CD4-positive, alpha-beta T cell treated with Interleukin-15 for 1 hour (primary cell): ENCODE measurements around the gene TNIK.

Source experiments
- DNase-seq: peaks from one replicate; pipeline ENCODE4 v3.0.0-alpha.2; 2020

TNIK gene

GRCh38 chr3:171116365-171116764 is 343.8 kb downstream of the TNIK start:
- DNase-seq, result no peak

- DNase-seq, result no peak
Measured at GRCh38 chr3:171115667-171116066, 344.5 kb downstream of the TNIK start.

DNA sequence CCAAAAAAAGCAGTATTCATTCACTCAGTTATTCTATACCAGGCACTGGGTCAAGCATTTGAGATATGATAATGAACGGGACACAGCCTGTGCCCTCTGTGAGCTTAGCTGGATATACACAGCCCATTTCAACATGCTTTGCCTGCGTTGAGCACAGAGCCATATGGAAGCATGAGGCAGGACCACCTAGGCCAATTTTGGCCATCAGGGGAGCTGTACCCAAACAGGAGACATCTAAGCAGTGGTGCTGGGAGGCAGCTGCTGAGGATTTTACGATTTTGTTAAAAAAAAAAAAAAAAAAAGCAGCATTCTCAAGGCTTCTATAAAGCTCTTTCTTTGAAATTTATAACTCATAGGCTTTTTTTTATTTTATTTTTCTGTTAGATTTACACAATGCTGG is 346.5 kb downstream of the TNIK start:
- no peak for DNase-seq

- DNase-seq, result no peak
Measured at GRCh38 chr3:171110715-171111114, 349.5 kb downstream of the TNIK start.

GRCh38 chr3:171108066-171108465 is 352.1 kb downstream of the TNIK start:
- DNase-seq, result no peak

- no peak for DNase-seq
Measured at GRCh38 chr3:171103185-171103584, 357.0 kb downstream of the TNIK start.

DNA sequence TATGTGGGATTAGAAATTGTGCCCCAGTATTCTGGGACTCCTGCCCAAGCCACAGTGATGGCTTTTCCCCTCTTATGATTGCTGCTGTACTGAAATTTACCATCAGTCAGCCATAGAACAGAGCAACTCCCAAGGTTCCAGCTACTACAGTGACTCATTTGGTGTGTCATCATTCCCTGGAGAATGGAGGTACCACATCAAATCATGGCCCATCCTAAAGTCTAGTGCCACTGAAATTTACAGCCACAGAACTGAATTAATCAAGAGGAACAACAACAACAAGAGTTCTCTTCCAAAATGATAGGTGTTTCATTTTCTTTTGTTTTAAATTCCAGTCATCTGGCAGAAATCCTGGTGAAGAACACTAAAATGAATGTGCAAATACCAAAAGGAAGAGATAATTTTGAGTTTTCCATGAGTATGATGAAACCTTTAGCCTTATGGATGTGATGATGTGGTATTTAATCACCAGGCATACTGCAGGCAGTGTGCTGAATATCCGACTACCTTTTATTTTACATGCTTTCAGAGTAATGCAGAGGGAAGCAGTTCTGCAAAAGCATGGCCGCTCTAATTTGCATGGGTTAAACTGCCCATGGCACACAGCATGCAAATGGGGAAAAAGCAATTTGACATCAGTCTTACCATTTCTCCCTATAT is 358.1 kb downstream of the TNIK start:
- DNase-seq, result no peak

GRCh38 chr3:171099911-171100310 is 360.3 kb downstream of the TNIK start:
- DNase-seq, result no peak

DNA sequence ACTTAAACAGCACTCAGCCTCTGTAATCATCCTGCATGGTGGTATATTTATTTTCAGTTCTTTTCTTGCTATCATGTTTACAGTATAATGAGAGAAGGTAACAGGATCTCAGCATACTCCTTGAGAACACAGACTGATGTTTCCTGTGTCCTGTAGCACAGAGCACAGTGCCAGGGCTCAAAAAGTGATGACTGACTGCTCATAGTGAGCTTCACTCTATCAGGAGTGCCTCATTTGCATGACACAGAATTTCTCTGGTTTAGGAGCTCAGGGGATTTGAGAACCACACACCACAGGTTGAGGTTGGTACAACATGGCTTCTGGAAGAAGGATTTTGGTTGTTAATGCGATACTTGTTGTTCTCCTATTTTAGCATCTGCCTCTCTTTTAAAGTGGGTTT is 365.1 kb downstream of the TNIK start:
- DNase-seq, result no peak

DNA sequence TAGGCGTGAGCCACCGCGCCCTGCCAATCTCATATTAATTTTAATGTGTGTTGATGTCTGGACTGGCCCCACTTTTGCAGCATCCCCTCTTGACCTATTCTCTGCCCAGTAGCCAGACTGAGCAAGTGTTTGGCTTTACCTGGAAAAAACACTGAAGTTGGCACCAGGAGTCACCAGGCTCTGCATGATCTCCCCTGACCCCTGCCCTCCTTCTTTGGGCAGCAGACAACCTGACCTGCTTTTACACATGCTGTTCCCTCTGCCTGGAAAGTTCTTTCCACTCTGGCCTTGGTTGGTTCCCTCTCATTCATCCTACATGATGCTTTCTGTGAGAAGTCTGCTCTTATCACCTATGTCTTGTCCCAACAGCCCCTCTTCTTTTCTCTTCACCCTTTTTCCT is 365.8 kb downstream of the TNIK start:
- no peak for DNase-seq

DNA sequence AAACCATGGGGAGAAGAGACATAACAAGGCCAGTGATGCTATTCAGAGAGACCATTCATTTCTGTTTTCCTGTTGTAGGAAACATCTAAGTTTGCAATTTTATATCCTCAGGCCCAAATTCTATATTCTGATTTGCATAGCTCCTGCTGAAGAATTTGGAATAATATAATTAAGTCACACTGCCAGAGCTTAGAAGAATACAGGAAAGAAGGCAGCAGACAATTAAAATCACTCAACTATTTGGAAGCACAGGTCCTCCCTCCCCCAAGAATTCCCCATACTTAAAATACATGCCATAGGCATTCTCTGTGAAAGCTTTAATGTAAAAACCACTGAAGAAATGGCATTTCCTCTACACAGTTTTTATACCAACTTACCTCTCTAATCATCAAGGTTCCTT is 366.7 kb downstream of the TNIK start:
- DNase-seq, result no peak

DNA sequence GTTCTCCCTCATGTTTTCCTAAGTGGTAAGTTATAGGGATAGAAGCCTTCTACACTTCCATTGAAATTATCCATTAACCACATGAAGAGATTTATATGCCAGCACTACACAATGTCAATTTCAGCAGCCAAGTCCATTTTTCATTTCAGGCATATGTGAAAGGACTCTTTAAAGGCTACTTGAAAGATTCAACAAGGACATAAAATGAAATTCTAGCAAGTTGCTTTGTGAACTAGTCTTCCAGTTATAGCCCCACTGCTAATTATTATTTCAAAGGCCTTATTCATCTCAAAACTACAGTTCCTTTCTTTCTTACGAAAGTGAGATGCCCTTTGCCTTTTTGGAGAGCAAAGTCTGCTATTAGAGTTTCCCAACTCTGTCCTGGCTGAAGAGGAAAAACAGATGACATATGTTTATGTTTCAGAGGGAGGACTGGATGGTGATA is 367.7 kb downstream of the TNIK start:
- no peak for DNase-seq

- no peak for DNase-seq
Measured at GRCh38 chr3:171090321-171090720, 369.9 kb downstream of the TNIK start.

DNA sequence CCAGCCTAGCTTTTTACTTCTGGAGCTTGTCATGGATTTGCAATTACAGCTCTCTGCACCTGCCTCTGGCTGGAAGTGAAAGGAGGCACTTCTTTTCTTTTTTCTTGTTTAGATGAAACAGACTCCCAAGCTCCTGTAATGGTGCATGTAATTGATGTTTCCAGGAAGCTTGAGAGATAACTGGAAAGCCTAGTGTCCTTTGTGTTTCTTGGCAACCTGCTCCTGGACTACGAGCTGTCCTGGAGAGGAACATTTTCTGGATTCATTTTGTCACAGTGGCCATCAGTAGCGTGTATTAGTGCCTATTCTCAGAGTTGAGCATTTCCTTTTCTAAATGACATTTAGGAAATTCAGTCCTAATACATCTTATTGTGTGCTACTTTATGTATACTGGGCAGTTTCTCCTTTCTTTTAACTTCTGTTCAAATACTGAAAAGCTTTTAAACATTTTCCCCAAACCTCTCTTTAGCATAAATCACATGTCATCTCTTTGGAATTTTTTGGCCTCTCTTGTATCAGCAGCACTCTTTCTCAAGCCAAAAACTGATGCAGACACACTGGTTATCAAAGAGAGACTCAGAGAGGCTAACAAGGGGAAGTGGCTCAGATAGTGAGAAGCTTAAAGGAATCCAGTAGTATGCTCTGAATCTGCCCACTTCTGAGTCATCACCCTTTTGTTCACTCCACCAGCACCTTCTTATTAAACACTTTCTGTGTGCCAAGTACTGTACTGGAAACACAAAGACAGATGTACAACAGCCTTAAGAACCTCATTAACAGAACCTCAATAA is 371.0 kb downstream of the TNIK start:
- no peak for DNase-seq

GRCh38 chr3:171088496-171088895 is 371.7 kb downstream of the TNIK start:
- no peak for DNase-seq

DNA sequence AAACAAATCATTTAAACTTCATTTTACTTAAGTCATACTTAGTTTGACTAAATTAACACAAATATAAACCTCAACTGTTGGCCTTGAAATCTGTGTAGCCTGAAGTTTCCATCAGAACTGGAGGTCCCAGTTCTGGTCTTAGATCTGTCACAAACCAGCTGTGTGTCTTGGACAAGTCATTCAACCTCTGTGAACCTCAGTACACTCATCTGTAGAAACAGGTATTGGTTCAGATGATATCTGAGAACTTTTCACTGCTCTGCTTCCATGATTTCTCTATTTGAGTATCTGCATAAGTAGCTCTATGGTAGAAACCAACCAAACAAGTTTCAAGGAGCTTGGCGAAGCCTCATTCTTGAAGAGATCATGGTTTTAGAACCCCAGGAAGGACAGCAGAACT is 373.3 kb downstream of the TNIK start:
- no peak for DNase-seq

- DNase-seq, result no peak
Measured at GRCh38 chr3:171077261-171077660, 382.9 kb downstream of the TNIK start.

- DNase-seq, result no peak
Measured at GRCh38 chr3:171072432-171072831, 387.8 kb downstream of the TNIK start.

- no peak for DNase-seq
Measured at GRCh38 chr3:171068658-171069057, 391.5 kb downstream of the TNIK start.

DNA sequence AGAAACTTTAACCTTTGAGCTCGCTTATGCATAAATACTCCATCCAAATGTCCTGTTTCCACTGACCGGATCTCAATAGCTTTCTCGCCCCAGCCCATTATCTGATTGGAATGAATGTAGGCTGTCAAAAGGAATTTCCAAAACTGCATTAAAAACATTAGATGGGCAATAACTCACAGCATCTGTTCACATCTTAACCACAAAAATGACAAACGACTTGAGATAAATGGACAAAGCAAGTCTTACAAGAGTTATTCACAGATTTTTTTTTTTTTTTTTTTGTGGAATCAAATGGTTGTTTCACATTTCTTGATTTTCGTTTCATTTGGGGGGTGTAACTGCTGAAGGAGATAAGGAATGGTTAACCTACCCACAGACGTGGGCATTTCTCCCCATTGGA is 394.0 kb downstream of the TNIK start:
- DNase-seq, result no peak

DNA sequence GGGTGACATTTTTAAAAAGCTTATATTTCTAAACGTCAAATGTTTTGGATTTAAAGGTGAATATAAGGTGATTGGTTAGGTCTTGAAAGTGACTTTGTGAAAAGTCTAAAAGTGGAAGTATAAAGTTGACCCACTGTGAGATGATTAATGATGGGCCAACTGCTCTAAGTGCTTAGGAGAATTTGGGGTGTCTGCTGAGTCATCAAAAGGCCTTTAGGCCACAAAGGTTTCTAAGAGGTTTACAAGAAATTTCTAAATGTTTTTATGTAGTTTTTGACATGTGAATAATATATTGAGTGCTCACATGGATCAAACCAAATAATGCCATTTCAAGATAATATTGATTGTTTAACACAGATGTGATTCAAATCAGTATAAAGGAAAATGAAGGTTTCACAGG is 394.5 kb downstream of the TNIK start:
- no peak for DNase-seq

GRCh38 chr3:171064461-171064860 is 395.7 kb downstream of the TNIK start:
- DNase-seq, result no peak

- no peak for DNase-seq
Measured at GRCh38 chr3:171061749-171062148, 398.5 kb downstream of the TNIK start.

- DNase-seq, result no peak
Measured at GRCh38 chr3:171059978-171060377, 400.2 kb downstream of the TNIK start.
